ENCODE results near the gene PTPN22.

The PTPN22 gene

DNA sequence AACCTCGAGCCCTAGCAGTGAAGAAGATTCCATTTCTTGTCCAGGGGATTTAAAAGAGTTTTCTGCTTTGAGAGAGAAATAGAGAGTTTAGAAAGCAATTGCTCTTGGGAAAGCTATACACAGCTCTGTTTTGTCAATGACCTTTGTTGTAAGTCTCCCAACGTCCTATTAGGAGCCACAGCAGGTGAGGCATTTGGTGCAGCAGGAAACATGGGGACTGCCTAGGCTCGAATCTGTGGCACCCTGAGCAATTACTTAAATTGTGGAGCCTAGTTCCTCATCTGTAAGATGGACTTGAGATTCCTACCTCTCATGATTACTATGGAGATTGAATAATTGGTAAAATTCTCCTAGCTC lies 41.8 kb upstream of the PTPN22 start:
- Histone ChIP-seq H3K9me3 (no peaks in the 10 kb centered on the region), H3K4me3 (ENCODE audit: low read depth in 1 of 2, low read length in 1 of 2) (no peak overlapping the region), H3K36me3 (peaks cover 16% of the 10 kb centered on the region), H3K27me3 (no peaks in the 10 kb centered on the region), H3K27ac (no peak overlapping the region), H3K4me1 (ENCODE audit: control insufficient read depth in 1 of 2, insufficient read depth in 1 of 2, low read depth in 1 of 2, low read length in 1 of 2) (peaks cover 15 to 23% of the 10 kb centered on the region in 2 experiments)
- TF ChIP-seq, protein P1, sequence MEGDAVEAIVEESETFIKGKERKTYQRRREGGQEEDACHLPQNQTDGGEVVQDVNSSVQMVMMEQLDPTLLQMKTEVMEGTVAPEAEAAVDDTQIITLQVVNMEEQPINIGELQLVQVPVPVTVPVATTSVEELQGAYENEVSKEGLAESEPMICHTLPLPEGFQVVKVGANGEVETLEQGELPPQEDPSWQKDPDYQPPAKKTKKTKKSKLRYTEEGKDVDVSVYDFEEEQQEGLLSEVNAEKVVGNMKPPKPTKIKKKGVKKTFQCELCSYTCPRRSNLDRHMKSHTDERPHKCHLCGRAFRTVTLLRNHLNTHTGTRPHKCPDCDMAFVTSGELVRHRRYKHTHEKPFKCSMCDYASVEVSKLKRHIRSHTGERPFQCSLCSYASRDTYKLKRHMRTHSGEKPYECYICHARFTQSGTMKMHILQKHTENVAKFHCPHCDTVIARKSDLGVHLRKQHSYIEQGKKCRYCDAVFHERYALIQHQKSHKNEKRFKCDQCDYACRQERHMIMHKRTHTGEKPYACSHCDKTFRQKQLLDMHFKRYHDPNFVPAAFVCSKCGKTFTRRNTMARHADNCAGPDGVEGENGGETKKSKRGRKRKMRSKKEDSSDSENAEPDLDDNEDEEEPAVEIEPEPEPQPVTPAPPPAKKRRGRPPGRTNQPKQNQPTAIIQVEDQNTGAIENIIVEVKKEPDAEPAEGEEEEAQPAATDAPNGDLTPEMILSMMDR (IDR thresholded peaks at IDR 0.05), result no peak

DNA sequence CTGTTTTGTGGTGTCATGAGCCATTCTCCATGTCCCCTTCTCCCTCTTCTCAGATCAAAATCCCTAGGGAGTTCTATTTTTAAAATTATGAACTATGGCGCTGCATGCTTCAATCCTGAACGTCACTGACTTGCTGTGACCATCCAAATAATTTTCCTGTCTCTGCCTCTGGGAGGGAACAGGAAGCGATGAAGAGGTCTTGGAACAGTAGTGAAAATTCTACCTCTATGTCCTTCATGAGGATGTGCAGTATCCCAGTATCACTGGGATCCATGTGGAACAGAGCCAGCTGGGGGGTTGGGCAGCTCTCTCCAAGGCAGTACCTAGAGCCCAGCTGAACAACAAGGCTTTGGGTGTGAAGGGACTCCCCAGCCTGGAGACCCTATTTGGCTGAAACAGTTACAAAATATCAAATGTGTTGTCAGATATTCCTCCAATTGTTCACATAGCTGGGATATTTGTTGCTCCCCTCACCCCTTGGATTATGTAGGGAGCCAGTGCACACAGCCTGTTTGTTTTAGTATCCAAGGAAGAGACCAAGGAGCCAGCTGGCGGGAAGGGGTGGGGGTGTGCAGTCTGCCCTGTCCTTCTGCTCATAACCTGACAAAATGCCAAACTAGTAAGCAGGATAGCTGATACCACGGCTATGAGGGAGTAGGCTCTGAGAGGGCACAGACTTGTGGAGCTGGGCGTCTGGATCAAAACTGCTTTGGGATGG lies 41.2 kb upstream of the PTPN22 start:
- H3K27me3 ChIP-seq, result no peaks in the 10 kb centered on the region
- H3K9me3 ChIP-seq, result no peaks in the 10 kb centered on the region
- H3K36me3 ChIP-seq, result peaks cover 16% of the 10 kb centered on the region
- TF ChIP-seq, protein P1 (IDR thresholded peaks at IDR 0.05), result no peak
- no peak overlapping the region for H3K27ac ChIP-seq
- H3K4me3 ChIP-seq (ENCODE audit: low read depth in 1 of 2, low read length in 1 of 2), result no peak overlapping the region
- peaks cover 15 to 21% of the 10 kb centered on the region in 2 experiments for H3K4me1 ChIP-seq (ENCODE audit: control insufficient read depth in 1 of 2, insufficient read depth in 1 of 2, low read depth in 1 of 2, low read length in 1 of 2)

GRCh38 chr1:113905435-113905861 lies 33.9 kb upstream of the PTPN22 start:
- Histone ChIP-seq H3K27me3 (no peaks in the 10 kb centered on the region), H3K9me3 (no peaks in the 10 kb centered on the region), H3K27ac (peak overlapping the region; percentile 93), H3K36me3 (no peaks in the 10 kb centered on the region), H3K4me3 (ENCODE audit: low read depth in 1 of 2, low read length in 1 of 2) (peak overlapping the region; percentile 70 to 83), H3K4me1 (ENCODE audit: control insufficient read depth in 1 of 2, insufficient read depth in 1 of 2, low read depth in 1 of 2, low read length in 1 of 2) (peaks cover 68 to 72% of the 10 kb centered on the region in 2 experiments)
- TF ChIP-seq, protein P1 (IDR thresholded peaks at IDR 0.05), result no peak

DNA sequence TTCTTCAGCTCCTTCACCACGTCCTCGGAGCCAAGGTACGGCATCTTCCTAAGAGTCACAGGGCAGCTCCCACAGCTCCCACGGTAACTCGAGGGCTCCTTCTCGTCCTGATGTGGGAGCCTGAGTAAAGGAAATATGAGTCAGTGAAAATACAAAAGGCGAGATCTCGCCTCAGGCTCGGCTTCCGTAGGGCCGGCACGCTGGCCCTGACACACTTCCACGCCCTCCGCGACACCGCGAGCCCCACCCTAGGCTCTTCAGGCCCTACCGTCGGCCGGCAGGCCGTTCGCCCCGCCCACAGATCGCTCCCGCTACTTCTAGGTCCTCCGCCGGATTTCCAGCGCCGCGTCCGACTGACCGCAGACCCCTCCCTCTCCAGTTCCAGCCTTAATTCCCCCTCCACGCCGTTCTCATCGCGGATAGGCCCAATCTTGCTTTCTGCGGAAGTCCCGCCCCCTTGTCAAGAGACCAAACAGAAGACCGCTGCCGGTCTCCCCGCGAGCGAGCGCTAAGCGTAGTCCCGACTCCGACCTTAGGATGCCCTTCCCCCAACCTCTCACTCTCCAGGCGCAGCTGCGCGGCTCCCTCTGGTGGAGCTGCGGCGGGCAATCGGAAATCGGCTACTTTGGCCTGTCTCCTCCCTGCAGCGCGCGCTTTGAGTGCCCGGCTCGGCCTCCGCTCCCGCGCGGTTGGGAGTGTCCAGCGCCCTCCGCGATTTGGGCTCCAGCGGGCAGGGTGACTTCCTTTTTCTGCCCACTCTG lies 33.3 kb upstream of the PTPN22 start, which contains the start of the genes AP4B1 and DCLRE1B:
TSS of gene AP4B1 (minus strand) at position 126 of the 761 bp plus-strand sequence. CDS start at position 44, 82 bp downstream.
TSS of gene DCLRE1B (plus strand) at position 653 of the 761 bp plus-strand sequence. CDS start 261 bp downstream, outside the sequence.
- Histone ChIP-seq H3K9me3 (no peaks in the 10 kb centered on the region), H3K36me3 (no peaks in the 10 kb centered on the region), H3K27ac (peak within 1 kb of the TSS; percentile 93), H3K4me1 (ENCODE audit: control insufficient read depth in 1 of 2, insufficient read depth in 1 of 2, low read depth in 1 of 2, low read length in 1 of 2) (peaks cover 71% of the 10 kb centered on the region in 2 experiments), H3K27me3 (no peaks in the 10 kb centered on the region), H3K4me3 (ENCODE audit: low read depth in 1 of 2, low read length in 1 of 2) (peak within 1 kb of the TSS; percentile 70 to 83)
- TF ChIP-seq, protein P1 (IDR thresholded peaks at IDR 0.05), result peak; percentile 91

DNA sequence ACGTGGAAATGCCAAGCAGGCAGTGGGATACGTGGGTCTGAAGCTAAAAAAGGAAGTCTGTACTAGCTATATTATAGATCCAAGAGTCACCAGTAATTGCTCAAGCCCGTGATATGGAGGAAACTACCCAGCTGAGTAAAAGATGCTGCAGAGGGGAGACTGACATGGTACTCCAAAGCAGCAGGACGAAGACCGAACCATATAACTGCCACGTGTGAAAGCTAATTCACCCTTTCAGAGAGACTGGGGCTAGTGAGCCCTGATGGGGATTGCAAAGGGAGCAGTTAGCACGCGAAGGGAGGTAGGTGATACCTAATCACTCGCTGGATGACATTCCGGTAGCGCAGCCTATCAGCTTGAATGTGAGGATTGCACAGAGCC lies 32.8 kb upstream of the PTPN22 start:
- TF ChIP-seq, protein P1 (IDR thresholded peaks at IDR 0.05), result no peak
- Histone ChIP-seq H3K4me3 (ENCODE audit: low read depth in 1 of 2, low read length in 1 of 2) (peak overlapping the region; percentile 70 to 83), H3K4me1 (ENCODE audit: control insufficient read depth in 1 of 2, insufficient read depth in 1 of 2, low read depth in 1 of 2, low read length in 1 of 2) (peaks cover 65 to 71% of the 10 kb centered on the region in 2 experiments), H3K36me3 (no peaks in the 10 kb centered on the region), H3K27me3 (no peaks in the 10 kb centered on the region), H3K9me3 (no peaks in the 10 kb centered on the region), H3K27ac (peak overlapping the region; percentile 93)
